ENCODE data around the gene SGIP1.

Gene SGIP1

DNA sequence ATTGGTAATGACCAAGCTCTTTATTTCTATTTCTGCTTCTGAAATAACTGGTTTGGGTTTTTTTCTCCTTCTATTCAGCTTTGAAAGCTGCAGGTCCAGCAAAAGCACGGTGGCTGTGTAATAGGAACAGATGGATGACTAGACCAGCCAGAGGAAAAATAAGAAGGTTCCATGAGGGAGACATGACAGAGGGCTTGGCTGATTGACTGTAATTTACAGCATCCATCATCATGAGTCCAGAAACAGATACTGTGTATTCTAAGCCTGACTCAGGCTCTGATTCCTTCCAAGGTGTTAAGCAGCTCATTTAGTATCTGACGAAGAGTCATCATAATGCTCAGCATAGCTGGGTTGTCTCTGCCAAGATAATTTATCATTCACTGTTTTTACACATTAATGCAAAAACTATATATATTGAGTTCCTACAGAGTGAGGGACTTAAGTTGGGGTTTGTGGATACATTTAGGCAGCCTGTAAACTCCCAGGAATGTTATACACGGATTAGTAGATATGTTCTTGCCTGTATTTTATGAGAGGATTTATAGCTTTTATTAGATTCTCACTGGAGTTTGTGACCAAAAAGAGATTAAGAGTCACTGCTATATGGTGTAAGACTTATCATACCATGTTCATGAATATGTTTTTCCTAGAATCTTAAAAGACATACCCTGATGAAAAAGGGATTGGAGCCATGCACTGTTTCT lies 72.6 kb downstream of the SGIP1 start:
- DNase-seq, result no peak

DNA sequence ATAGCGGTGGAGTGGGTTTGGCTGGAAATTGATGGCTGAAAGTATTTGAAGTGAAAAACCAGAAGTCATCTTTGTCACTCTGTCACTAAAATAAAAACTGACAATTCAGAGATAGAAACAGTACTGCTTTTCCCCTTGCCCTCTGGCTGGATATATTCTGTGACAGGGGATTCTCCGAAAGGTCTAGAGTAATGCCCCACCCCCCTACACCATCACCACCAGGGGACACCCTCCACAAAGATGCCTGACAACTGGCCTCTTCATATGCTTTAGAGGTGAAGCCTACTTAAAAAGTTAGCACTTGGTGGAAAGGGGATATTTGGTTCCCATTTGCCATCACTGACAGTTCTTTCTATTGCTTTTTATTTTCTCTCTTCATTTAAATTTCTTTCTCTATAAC lies 73.5 kb downstream of the SGIP1 start:
- DNase-seq, result no peak

GRCh38 chr1:66613187-66613586 lies 79.2 kb downstream of the SGIP1 start:
- DNase-seq, result no peak

- DNase-seq, result no peak
These were observed 83.6 kb downstream of the SGIP1 start for GRCh38 chr1:66617362-66618184.

- no peak for DNase-seq
These were observed 84.4 kb downstream of the SGIP1 start for GRCh38 chr1:66618390-66618789.

DNA sequence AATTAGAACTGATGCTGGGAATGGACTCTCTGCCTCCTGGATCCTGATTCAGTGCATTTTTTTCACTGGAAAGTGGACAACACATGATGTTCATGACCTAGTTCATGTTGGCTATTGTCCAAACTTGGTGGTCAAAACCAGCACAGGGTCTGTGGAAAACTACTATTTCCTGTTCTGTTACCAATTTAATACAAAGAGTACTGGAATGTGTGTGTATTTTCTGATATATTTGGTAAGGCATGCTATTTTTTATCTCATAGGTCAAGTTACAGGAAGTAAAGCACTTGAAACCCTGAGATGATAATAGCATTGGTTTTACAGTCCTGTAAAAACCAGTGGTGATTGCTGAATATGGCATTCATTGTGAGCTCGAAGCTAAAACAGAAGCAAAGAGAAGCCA lies 89.9 kb downstream of the SGIP1 start:
- DNase-seq, result no peak

DNA sequence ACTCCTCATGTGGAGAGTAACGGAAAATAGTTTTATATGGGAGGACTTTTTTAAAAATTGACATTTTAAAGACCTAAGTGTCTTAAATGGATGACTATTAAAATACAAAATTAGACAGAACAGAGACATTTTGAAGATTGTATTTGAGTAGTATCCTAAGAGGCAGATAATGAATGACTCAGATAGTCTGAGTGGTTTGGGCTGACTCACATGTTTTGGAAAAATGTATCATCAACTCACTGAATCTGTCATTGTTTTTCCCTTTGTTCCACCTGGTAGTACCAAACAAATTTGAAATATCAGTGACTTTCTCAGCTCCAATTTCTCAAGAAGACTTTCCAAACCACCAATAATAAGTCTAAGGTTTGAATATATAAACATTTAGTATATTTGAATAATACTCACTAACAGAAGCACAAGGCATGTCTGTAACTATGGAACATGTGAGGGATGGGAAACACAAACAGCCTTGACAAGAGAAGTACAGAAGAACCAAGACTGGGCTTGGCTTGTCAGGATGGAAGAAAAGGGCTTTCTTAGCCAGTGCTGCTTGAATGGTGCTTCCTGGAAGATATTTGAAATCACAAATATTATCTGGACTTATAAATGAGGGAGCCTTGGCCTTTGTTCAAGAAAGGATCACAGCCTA lies 90.6 kb downstream of the SGIP1 start:
- DNase-seq, result no peak

DNA sequence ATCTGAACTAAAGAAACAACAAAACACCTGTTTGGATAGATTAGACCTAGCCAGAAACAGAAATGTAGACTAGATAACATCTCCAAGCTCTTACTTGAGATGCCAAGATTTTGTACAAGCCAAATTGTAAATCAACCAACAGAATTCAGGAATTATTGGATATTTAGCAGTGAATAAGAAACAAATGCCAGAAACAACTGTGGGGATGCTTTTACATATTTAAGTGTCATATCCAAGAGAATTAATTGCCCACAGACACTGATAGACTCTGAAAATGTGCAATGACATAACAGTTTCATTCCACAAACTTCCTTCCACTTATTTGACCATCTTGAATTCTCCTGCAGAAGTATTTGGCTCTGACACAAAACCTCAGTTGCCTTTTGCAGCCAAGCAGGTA lies 92.3 kb downstream of the SGIP1 start:
- no peak for DNase-seq

GRCh38 chr1:66628926-66629325 lies 95.0 kb downstream of the SGIP1 start:
- no peak for DNase-seq

- no peak for DNase-seq
These were observed 99.2 kb downstream of the SGIP1 start for GRCh38 chr1:66633159-66633558.

- DNase-seq, result no peak
These were observed 103.2 kb downstream of the SGIP1 start for GRCh38 chr1:66637146-66637545.

DNA sequence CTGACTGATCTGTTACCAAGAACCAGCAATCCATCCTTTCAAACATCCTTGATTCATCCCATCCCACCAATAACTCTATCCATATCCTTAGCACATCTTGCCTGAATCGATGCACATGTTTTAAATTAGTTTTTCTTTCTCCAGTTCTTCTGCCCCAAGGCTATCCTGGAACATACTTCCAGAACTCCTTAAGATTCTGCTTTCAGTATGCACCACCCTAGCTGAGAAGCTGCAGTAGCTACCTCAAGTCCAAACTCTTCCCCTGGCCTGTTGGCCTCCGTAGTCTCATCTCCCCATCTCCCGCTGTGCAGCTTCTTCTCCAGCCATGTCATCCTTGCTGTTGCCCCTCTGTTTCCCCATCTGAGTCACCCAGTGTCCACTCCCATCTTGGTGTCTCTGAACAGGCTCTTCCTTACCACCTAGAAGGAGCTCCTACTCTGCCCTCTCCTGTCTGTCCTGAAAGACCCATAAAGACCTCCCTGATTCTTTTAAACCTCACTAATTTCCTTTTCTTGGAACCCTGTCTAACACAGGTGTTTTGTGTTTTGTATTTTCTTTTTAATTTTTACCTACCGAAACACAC lies 108.0 kb downstream of the SGIP1 start:
- DNase-seq, result no peak

DNA sequence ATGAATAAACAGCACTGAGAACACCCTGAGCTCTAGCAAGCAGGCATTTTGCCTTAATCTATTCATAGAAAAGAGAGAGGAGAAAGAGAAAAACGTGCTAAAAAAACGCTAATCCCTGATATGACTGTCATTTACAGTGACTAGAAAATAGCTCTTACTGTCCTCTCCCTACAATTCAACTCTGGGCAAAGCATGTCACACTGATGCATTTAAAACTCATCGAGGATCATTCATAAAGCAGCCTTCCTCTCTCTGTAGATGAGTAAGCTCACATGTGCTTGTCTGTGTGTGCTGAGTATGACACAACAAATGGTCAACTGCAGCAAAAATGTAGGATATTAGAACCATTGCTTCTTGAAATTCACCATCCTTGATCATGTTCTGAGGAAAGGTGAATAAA lies 109.0 kb downstream of the SGIP1 start:
- DNase-seq, result no peak

- no peak for DNase-seq
These were observed 110.4 kb downstream of the SGIP1 start for GRCh38 chr1:66644331-66644730.

DNA sequence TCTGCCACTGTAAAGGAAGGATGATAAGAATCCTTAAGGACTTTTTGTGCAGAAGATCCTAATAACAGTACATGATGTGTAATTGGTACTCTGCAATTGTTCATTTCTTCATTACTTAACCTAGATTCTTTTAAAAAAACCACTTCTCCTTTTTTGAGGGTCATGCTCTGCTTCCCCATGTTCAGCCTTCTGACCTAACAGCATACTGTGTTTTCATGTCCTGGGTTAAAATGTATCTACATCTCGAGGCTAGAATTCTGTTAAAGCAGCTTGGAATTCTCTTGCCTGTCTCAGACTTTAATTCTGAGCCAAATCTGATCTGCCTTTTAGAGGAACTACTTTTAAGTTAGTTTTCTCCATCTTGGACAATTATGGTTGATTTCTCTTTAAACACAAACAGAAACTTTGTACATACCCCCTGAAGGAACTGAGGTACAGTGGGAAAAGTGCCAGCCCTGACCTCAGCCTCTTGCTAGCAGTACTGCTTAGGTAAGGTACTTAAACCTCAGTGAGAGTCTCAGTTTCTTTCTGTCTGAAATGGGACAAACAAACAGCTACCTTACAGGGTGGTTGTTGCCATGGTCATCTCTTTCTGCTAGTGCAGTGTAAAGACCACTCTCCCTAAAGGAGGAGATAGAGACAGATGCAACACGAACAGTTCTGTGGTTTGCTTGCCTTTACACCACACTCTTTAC lies 115.1 kb downstream of the SGIP1 start:
- DNase-seq, result peak; percentile 68 to 82

DNA sequence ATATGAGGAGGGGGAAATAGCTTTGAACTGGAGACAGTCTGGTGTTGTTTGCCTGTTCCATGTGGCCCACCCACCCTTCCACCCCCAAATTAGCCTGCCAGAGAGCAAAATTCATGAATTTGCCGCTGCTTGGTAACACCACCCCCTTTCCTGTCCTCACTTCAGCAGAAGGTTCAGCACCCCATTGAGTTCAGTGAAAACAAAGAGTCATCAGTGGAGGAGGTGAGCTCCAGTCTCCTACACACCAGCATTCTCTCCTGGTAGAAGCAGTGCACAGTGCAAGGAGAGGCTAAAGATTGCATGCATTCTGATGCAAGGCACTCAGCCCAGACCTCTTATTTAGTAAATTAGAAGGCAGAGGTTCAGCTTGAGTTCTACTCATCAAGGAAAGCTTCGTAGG lies 118.6 kb downstream of the SGIP1 start:
- no peak for DNase-seq

GRCh38 chr1:66654643-66655042 lies 120.7 kb downstream of the SGIP1 start:
- no peak for DNase-seq

DNA sequence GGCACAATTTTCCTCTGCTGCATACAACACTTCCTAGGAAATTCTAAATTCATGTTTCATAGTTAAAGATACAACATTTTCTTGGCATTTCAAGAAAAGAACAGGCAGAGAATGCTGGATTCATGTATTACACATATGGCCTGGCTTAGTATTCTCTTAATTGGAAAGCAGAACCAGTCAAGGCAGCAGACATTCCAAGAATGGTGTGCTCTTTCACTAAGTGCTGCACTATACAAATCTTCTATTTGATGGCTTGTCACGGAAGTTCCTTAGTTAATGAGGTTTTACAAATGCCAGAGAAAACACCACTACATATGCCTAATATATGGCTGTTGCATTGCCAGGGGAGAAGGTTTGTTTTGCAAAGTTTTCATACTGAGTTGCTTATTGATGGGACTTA lies 137.5 kb downstream of the SGIP1 start:
- DNase-seq, result no peak

DNA sequence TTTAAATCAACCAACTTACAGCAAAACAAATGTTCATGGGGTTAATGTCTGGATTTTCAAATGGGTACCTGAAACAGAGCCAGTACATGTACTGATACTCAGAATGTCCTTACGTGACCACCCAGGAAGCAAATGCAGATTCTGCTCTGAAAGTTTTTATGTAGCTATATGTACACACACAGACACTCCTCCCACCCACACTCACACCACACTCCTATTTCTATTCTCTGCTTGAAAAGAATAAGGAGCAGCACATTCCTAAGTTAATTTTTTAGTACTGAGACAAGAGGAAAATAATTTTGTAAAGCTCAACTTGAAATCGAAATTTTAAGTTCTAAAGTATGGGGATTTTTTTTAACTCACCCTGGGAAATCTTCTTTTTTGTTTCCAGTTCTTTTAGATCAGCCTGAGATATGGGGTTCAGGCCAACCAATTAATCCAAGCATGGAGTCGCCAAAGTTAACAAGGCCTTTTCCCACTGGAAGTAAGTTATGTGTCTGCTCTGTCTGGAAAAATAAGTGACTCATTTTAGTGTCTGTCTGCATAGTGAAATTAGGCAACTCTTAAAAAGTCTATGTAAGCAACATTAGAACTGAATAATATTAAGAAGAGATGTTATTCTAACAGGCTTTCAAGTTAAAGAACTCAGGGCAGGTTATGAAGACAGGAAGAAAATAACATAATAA lies 142.8 kb downstream of the SGIP1 start:
- no peak for DNase-seq

- no peak for DNase-seq
These were observed 144.2 kb downstream of the SGIP1 start for GRCh38 chr1:66678146-66678545.

DNA sequence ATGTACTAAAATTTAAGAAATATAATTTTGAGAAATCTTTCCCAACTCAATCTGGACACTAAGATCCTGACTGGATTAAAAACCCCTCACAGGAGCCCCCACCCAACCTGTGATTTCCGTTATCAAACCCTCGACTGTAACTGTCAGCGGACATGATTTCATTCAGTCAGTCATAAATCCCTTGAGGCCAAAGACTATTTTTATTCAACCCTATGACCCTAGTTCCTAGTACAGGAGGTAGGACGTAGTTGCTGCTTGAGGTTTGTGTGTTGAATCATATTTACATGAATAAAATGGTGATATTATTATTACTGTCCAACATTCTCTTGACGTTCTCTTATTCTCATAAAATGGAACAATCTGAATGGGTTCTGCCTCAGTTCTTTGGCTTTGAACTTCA lies 145.2 kb downstream of the SGIP1 start:
- no peak for DNase-seq

- no peak for DNase-seq
These were observed 147.7 kb downstream of the SGIP1 start for GRCh38 chr1:66681686-66682085.

Data from inflammatory macrophage (primary cell).